ENCODE results near the gene DHRS13.
"Not testable (repeated sequence)": the region's sequence is repeated elsewhere in the genome, so short reads cannot be mapped to it uniquely, and the experiment has no call there.

The DHRS13 gene

GRCh38 chr17:28854457-28855335, 48.2 kb downstream of the DHRS13 start, which contains the start of gene ERAL1:
Gene ERAL1 (plus strand): TSS chr17:28855016. CDS start chr17:28855035, 19 bp downstream.
- DNase-seq, result peak; percentile 89

GRCh38 chr17:28853295-28853694, 49.6 kb downstream of the DHRS13 start:
- DNase-seq, result no peak

GRCh38 chr17:28849281-28849680, 53.6 kb downstream of the DHRS13 start:
- no peak for DNase-seq

GRCh38 chr17:28848667-28849066, 54.2 kb downstream of the DHRS13 start:
- not testable (repeated sequence) for DNase-seq
